HG03575 (cell line): Measurements from ENCODE around the gene SUMO2.
"Not testable (repeated sequence)": the region's sequence is repeated elsewhere in the genome, so short reads cannot be mapped to it uniquely, and the experiment has no call there.

Experiments
- ATAC-seq: cut with Tn5 transposase; IDR thresholded peaks from one replicate; pipeline ENCODE4 v1.9.1; 2021; ENCODE audit not compliant: unreplicated experiment, insufficient number of reproducible peaks, low FRiP score; ENCODE audit errors: extremely low read depth

The SUMO2 gene

DNA sequence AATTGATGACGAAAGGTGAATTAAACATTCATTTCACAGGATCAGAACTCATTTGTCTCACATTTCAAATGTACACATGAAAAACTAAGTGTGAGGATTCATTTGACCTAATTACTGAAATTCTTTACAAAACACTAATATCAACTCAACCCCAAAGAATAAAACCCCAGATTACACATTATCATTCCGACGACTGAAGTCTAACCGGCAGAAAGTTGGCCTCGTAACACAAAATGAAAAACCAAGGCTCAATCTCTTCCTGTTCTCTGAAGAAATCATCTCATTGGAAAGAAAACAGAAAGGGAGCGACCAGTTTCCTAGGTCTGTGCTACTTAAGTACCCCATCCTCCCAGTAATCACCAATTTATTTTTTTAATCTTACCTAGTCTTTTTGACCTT lies 30.2 kb downstream of the SUMO2 start:
- ATAC-seq = no peak

DNA sequence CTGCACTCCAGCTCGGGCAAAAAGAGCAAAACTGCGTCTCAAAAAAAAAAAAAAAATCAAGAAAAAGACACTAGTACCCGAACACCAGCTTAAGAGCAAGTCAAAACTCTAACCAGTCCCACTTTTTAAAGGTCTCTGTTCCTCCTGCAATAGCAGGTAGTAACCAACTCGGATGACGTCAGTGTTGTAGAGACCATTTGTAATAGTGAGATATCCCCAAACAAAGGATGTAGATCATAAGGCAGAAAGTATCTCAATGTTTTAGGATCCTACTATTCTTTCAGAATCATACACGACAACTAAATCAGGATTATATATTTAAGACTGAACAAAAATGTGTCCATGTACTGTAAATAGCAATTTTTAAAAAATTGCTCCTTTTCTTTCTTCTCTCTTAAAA lies 30.8 kb downstream of the SUMO2 start:
- no peak for ATAC-seq

DNA sequence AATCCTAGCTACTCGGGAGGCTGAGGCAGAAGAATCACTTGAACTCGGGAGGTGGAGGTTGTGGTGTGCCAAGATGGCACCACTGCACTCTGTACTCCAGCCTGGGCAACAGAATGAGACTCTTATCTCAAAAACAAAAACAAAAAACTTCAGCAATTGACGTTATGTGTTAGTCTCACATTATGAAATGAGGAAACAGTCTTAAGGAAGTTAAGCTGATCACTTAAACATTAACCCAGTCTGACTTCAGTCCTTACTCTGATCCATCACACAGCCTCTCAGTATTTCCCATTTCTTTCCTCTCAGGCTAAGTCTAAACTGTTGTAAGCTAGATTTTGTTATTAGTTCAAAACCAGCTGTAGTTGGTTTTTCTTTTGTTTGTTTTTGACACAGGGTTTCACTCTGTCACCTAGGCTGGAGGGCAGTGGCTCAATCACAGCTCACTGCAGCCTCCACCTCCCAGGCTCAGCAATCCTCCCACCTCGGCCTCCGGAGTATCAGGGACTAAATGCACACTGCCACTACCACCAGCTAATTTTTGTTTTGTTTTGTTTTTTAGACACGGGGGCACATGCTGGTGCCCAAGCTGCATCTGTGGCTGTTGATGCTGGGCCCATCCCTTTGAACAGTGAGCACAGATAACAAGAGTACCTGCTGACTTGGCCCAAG lies 34.7 kb downstream of the SUMO2 start:
- ATAC-seq = no peak

DNA sequence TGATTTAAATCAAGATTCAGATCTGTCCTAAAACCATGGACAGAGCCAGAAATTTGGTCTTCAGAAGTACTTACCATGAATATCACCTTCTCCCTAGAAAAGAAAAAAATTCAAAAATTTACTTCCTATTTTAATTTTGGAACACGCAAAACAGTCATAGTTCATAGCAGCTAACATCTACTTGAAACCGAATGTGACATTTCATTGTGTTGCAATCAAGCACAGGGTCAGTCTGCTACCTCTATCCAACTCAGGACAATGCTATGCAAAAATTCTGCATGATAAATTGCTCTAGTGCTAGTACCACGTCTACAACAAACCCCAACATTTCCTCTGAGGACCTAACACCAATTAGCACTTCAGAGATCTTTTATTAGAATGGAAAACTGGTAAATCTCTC lies 36.2 kb downstream of the SUMO2 start:
- no peak for ATAC-seq

DNA sequence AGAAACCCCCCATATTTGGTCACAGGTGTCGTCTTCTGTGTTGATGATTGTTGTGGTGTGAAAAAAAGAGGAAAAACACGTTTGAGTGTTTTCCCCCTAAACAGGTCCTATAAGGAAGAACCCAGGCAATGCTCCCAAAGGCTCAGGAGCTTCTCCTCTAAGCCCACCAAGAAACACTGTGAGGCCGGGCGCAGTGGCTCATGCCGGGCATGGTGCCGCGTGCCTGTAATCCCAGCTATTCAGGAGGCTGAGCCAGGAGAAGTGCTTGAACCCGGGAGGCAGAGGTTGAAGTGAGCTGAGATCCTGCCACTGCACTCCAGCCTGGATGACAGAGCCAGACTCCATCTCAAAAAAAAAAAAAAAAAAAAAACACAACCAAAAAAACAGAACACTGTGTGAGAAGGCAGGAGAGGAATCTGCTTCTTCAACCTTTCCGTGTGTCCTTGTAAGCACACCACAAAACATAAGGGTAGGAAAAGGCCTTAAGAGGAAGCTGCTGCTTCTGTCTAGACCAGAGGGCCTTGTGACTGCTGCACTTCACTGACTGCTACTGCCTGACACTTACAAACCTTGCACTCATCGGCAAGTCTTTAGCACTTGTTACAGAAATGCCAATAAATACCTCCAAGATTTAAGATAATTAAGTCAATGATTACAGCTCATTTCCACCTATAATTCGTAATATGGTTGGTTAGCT lies 37.8 kb downstream of the SUMO2 start:
- no peak for ATAC-seq

DNA sequence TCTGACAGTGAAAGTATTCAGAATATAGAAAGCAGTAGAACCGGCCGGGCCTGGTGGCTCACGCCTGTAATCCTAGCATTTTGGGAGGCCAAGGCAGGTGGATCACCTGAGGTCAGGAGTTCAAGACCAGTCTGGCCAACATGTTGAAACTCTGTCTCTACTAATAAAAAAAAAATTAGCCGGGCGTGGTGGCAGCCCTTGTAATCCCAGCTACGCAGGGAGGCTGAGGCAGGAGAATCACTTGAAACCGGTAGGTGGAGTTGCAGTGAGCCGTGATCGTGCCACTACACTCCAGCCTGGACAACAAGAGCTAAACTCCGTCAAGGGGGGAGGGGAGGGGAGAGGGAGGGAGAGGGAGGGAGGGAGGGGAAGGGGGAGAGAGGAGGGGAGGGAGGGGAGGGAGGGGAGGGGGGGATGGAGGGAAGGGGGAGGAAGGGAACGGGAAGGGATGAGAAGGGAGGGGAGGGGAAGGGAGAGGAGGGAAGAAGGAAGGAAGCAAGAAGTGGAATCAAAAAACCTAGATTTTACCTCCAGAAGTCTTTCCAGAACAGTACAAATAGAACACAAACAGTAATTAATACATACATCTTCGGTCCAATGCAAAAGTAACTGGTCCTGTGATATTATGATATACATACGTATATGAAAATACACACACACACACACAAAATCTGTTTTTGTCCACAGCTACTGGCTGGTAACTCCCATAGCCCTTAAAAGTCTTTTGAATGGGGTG lies 40.4 kb downstream of the SUMO2 start:
- no peak for ATAC-seq

DNA sequence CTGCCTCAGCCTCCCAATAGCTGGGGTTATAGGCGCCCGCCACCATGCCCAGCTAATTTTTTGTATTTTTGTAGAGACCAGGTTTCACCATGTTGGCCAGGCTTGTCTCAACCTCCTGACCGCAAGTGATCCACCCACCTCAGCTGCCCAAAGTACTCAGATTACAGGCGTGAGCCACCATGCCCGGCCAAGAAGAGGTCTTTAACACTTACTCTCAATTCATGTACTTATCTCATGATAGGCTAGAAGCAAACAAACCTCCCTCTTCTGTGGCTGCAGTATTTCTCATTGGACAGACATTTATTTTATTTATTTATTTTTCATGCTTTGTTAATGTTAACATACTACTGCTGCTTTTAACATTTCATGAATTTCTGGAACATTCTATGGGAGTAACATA lies 44.2 kb downstream of the SUMO2 start:
- ATAC-seq = no peak

DNA sequence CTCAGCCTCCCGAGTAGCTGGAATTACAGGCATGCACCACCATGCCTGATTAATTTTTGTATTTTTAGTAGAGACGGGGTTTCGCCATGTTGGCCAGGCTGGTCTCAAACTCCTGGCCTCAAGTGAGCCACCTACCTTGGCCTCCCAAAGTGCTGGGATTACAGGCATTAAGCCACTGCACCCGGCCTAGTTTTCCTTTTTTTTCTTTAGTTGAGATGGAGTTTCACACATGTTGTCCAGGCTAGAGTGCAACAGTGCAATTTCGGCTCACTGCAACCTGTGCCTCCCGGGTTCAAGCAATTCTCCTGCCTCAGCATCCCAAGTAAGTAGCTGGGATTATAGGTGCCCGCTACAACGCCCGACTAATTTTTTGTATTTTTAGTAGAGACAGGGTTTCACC lies 45.0 kb downstream of the SUMO2 start:
- ATAC-seq = not testable (repeated sequence)

DNA sequence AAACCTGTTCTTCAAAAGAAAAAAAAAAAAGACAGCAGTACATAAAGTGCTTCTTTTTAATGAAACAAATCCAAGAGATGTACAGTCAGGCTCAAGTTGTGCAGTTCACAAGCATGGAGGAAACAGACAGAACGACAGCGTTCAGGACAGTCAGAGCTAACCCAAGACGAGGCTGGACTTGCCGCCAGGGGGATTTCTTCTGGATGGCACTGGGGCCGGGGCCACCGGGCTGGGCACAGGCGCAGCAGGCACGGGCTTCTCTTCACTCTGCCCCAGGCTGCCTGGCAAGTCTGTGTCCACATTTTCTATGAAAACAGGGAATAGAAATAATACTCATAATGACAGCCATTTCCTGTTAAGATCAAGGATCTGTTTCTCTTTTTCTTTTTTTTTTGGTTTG lies 46.8 kb downstream of the SUMO2 start:
- no peak for ATAC-seq

DNA sequence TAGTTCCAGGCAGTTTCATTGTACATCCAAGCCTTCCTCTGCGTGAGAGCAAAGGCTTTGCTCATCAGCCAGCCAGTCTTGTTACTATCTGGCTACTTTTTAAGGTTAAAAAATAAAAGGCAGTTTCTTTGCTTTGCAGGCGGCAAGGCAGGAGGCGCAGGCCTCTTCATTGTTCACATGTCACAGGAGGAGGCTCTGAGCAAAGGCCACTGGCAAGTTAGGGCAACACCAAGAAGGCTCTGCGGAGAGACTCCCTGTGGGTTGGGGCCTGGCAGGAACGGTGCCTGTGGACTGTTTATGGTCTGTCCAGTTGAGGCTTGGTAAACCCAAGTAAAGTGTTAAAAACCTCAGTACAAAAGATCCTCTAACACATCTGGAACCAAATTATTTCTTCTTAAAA lies 47.3 kb downstream of the SUMO2 start:
- ATAC-seq = no peak

DNA sequence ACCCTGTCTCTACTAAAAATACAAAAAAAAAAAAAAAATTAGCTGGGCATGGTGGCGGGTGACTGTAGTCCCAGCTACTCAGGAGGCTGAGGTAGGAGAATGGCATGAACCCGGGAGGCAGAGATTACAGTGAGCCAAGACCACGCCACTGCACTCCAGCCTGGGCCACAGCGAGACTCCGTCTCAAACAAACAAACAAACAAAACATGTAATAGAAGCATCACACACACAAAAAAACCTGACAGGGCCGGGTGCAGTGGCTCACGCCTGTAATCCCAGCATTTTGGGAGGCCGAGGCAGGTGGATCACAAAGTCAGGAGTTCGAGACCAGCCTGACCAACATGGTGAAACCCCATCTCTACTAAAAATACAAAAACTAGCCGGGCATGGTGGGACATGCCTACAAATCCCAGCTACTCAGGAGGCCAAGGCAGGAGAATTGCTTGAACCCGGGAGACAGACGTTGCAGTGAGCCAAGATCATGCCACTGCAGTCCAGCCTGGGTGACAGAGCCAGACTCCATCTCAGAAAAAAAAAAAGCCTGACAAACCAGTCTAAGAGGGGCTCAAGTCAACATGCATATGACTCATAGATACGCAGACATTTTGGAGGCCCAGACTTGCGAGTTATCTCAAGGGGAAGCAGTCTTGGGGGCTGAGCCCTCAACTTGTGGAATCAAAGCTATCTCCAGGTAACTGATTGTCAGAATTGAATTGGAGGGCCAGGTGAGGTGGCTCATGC lies 49.0 kb downstream of the SUMO2 start:
- ATAC-seq = not testable (repeated sequence)

DNA sequence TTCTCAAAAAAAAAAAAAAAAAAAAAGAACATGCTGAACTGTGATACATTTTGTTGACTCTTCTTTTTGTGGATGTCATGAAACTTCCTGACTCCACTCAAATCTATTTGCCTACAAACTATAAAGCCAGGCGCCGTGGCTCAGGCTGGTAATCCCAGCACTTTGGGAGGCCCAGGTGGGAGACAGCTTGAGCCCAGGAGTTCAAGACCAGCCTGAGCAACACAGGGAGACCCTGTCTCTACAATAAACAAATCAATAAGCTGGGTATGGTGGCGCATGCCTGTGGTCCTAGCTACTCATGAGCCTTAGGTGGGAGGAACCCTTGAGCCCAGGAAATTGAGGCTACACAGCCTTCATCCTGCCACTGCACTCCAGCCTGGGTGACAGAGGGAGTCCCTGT lies 49.8 kb downstream of the SUMO2 start:
- ATAC-seq = no peak

DNA sequence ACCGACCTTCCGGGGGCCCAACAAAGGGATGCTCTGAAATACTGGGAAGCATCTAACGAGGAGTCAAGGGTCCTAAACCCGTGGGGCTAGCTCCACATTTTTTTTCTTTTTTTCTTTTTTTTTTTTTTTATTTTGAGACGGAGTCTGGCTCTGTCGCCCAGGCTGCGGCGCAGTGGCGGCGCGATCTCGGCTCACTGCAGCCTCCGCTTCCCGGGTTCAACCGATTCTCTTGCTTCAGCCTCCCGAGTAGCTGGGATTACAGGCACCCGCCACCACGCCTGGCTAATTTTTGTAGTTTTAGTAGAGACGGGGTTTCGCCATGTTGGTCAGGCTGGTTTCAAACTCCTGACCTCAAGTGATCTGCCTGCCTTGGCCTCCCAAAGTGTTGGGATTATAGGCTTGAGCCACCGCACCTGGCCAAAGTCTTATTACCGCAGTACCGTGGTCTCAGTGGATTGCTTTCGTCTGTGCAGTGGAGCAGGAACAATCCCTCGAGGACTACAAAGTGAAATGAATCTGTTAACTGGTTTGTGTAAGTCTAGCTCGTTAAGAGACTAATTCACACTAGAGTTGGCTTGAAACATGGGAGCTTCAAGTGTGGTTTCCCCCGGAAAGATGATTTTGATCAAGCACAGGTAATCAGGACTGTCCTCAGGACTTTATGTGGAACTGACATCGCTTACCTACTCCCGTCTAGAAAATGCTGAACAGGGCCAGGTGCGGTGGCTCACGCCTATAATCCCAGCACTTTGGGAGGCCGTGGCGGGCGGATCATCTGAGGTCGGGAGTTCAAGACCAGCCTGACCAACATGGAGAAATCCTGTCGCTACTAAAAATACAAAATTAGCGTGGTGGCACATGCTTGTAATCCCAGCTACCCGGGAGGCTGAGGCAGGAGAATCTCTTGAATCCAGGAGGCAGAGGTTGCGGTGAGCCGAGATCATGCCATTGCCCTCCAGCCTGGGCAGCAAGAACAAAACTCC lies 50.5 kb downstream of the SUMO2 start:
- ATAC-seq = not testable (repeated sequence)

DNA sequence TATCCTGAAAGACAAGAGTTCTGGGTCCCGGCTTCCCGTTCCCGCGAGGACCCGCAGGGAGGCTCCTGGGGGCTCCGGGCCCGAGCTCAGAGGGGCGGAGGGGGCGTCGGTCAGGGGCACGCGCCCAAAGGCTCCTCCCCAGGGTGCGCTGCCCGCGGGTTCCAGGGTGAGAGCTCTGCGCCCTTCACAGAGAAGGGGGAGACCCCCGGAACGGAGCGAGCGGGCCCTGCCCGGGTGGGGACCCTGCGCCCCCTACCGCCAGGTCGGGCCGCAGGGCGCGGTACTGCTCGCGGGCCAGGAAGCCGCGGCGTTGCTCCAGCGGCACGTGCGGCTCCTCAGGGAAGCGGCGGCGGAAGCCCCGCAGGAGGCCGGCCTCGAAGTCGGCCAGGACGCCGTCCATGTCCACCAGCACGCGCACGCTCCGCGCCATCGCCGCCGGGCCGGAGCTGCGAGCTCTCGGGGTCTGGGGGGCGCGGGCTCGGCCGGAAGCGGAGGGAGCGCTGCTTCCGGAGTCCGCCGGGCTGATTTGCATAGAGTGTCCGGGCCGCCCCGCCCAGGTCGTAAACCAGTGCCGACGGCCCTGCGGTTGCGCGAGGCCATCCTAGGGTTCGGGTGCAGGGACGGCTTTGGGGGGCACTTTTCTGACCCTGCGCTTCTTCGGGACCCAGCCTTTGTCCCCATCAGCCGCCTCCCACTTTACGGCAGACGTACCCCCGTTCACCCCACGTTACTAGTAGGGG lies 51.3 kb downstream of the SUMO2 start, which contains the start of gene NT5C:
Gene NT5C, minus strand, starts transcription at position 465 of the 740 bp plus-strand sequence. Its CDS starts 35 bp downstream, at position 430.
- ATAC-seq = no peak

DNA sequence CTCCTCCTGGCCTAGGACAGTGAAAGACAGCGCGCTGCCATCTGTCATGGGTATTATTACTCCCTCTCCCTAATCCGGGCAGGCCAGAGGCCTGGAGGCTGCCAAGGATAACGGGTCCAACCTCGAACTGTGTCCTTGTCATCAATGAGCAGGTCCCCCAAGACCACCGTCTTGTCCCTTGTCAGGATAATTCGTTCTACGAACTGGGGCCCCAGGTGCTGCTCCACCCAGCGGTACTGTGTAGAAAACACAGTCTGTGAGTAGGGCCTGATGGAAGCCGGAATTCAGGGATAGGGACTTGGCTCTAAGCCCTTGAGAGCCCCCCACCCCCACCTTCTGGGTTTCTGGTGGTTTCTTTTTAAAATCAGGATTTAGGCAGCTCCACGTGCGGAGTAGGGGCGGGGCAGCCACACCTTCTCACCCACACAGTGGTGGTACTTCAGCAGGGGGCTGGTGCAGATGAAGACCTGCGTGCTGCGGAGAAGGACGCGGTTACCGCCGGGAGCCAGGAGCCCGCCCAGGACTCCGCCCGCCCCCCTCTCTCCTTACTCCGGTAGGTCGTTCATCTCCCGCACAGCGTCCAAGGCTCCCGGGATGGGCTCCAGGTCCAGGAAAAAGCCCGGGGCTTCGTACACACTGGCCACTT lies 52.0 kb downstream of the SUMO2 start:
- ATAC-seq = no peak

DNA sequence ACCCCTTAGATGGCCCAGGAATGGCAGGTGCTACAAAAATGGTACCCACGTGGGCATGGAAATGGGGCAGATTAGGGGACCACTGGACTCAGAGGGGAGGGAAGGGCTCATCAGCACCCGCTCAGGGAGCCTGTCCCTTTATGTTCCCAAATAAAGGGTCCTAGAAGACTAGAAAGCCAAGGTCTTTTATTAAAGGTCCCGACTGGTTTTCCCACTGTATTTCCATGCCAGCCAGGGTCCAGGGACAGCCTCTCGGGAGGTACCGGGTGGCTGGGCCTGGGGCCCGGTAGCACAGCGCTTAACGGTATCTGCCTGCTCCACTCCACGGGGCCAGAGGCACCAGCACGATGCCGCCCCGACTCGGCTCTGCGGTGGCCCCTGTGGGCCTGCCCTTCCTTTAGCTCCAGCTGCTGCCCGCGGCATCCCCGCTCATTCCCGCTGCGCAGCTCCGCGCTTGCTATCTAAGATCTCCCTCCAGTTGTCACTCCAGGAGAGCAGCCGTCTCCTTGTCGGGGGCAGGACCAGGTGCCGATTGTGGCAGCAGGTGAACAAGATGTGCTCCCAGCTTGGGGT lies 52.6 kb downstream of the SUMO2 start:
- no peak for ATAC-seq

DNA sequence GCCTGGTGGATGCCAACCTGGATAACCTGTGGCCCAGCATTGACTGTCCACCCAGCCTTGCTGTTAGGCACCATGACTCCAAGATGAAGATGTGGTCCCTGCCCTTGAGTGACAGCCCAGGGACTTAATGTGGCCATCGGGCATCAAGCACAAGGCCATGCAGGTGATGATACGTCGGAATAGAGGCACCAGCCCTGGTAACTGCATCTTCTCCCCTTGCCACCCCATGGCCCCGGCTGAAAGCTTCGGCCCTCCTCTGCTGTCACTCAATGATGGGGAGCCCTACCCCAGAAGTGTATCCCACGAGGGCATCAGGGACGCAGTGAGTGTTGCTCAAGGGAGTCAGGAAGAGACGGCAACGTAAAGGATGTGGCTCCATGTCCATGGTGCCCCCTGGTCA lies 53.2 kb downstream of the SUMO2 start:
- no peak for ATAC-seq
